ENCODE results near the gene LEMD2. TPM values are rescaled to one million over a fixed set of nuclear protein-coding genes. Genes with fewer than 3 reads are reported as not detected.

LEMD2 gene
- total and polyA plus RNA-seq, 7 donors: 21.3 to 63.3 (median 37.3) TPM

GRCh38 chr6:33722103-33722623, 66.8 kb downstream of the LEMD2 start:
- Histone ChIP-seq H3K27ac (peak overlapping the region; percentile 6), H3K4me3 (no peak overlapping the region), H3K27me3 (ENCODE audit: insufficient read depth in 3 of 3, low read length in 2 of 3) (no peaks in the 10 kb centered on the region), H3K4me1 (peaks cover 10% of the 10 kb centered on the region), H3K9me3 (no peaks in the 10 kb centered on the region), H3K36me3 (ENCODE audit: insufficient read depth in 1 of 2, low read depth in 1 of 2) (peaks cover 3 to 58% of the 10 kb centered on the region in 2 donors)
- 61 to 76% (median 72%) methylated on average over 5 of the region's 5 CpGs for WGBS, 3 donors
- TF ChIP-seq, protein P1, sequence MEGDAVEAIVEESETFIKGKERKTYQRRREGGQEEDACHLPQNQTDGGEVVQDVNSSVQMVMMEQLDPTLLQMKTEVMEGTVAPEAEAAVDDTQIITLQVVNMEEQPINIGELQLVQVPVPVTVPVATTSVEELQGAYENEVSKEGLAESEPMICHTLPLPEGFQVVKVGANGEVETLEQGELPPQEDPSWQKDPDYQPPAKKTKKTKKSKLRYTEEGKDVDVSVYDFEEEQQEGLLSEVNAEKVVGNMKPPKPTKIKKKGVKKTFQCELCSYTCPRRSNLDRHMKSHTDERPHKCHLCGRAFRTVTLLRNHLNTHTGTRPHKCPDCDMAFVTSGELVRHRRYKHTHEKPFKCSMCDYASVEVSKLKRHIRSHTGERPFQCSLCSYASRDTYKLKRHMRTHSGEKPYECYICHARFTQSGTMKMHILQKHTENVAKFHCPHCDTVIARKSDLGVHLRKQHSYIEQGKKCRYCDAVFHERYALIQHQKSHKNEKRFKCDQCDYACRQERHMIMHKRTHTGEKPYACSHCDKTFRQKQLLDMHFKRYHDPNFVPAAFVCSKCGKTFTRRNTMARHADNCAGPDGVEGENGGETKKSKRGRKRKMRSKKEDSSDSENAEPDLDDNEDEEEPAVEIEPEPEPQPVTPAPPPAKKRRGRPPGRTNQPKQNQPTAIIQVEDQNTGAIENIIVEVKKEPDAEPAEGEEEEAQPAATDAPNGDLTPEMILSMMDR (IDR thresholded peaks at IDR 0.05): no peak
- ATAC-seq: no peak
- DNase-seq: no peak
- intact Hi-C loops (cut with DNase I): no loop called here

GRCh38 chr6:33721508-33721907, 67.4 kb downstream of the LEMD2 start:
- peaks cover 3 to 52% of the 10 kb centered on the region in 2 donors for H3K36me3 ChIP-seq (ENCODE audit: insufficient read depth in 1 of 2, low read depth in 1 of 2)
- DNase-seq (no peak), ATAC-seq (no peak)
- H3K4me3 ChIP-seq: no peak overlapping the region
- H3K4me1 ChIP-seq: peaks cover 6% of the 10 kb centered on the region
- no peaks in the 10 kb centered on the region for H3K9me3 ChIP-seq
- H3K27me3 ChIP-seq (ENCODE audit: insufficient read depth in 3 of 3, low read length in 2 of 3): no peaks in the 10 kb centered on the region
- WGBS, 3 donors: 51 to 87% (median 77%) methylated on average over 5 of the region's 5 CpGs
- H3K27ac ChIP-seq: peak overlapping the region; percentile 69
- intact Hi-C loops (cut with DNase I): no loop called here
- TF ChIP-seq, protein P1 (IDR thresholded peaks at IDR 0.05): no peak

Other genes starting within 250 kb of the LEMD2 start
- gene BAK1, start 208.9 kb downstream of the LEMD2 start, total RNA-seq: 10 to 100 TPM; 10.3 to 22.1 (median 17.6) TPM
- gene BAK1, start 208.9 kb downstream of the LEMD2 start, polyA plus RNA-seq: 10 to 100 TPM; 19.8 to 55.9 (median 55.0) TPM
- 1 to 10 TPM; 3.1 to 7.4 (median 4.1) TPM for gene ITPR3, start 167.8 kb downstream of the LEMD2 start, total RNA-seq
- gene ITPR3, start 167.8 kb downstream of the LEMD2 start, polyA plus RNA-seq: 1 to 10 TPM; 1.9 to 5.5 (median 2.2) TPM
- gene UQCC2, start 77.4 kb downstream of the LEMD2 start, total RNA-seq: 100 to 1,000 TPM; 118 to 184 (median 145) TPM
- gene UQCC2, start 77.4 kb downstream of the LEMD2 start, polyA plus RNA-seq: 100 to 1,000 TPM; 129 to 158 (median 141) TPM
- gene IP6K3, start 42.2 kb downstream of the LEMD2 start, total RNA-seq: 100 to 1,000 TPM; 113 to 363 (median 306) TPM
- gene IP6K3, start 42.2 kb downstream of the LEMD2 start, polyA plus RNA-seq: 100 to 1,000 TPM in 2 of 3 donors, 10 to 100 TPM in 1; 95.7 to 220 (median 175) TPM
- gene MLN, start 14.9 kb upstream of the LEMD2 start, total RNA-seq: not detected
- not detected for gene MLN, start 14.9 kb upstream of the LEMD2 start, polyA plus RNA-seq

Data from psoas muscle (tissue), 8 donors.